HG03432 (cell line): ENCODE measurements around the gene TTI1.

Source experiments
- ATAC-seq: cut with Tn5 transposase; IDR thresholded peaks from one replicate; pipeline ENCODE4 v1.9.1; 2021; ENCODE audit warnings: mild to moderate bottlenecking, moderate library complexity; ENCODE audit not compliant: unreplicated experiment

The TTI1 gene

DNA sequence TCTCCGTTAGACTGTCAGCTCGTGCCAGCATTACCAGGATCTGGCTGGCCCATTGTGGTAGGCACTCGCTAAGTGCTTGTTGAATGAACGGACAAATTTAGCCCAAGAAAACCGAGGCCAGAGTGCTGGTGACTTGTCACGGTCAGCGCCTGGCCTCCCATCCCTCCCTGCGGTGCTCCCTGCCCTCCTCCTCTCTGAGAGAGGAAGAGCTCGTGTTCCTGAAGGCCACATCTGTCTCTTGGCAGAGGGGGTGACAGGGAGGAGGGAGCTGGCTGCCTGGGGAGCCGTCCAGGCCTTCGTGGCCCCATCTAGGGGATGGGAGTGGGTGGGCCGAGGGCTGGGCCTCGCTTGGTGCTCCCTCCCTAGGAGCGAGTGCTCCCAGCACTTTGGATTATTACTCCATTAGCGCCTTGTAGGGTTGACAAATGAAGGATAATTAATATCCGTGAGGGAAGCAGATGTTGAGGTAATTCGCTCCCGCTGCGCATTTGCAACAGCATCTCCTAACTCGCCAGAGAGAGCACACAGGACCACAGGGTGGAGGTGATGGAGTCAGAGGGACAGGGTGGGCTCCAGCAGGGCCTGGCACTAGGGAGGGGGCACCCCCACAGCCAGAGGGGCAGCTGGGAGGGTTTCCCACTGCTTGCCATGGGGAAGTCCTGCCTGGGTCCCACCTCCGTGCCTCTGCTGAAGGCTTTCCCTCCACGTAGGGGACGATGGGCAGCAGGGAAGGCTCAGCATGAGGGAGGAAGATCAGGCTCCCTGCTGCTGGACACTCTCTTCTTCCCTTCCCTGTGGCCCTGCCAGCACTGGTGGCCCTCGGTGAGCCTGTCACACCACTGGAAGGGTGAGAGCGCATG lies 93.3 kb downstream of the TTI1 start:
- ATAC-seq: no peak

DNA sequence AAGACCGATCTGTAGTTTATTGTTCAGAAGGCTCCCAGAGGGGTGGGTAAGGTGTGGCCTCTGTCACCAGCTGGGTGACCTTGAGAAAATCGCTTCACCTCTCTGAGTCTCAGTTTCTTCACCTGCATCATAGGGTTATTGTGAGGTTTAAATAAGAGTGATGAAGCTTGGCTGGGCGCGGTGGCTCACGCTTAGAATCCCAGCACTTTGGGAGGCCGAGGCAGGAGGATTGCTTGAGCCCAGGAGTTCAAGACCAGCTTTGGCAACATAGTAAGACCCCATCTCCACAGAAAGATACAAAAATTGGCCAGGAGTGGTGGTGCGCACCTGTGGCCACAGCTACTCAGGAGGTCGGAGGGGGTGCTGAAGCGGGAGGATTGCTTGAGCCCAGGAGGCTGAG lies 94.3 kb downstream of the TTI1 start:
- no peak for ATAC-seq

DNA sequence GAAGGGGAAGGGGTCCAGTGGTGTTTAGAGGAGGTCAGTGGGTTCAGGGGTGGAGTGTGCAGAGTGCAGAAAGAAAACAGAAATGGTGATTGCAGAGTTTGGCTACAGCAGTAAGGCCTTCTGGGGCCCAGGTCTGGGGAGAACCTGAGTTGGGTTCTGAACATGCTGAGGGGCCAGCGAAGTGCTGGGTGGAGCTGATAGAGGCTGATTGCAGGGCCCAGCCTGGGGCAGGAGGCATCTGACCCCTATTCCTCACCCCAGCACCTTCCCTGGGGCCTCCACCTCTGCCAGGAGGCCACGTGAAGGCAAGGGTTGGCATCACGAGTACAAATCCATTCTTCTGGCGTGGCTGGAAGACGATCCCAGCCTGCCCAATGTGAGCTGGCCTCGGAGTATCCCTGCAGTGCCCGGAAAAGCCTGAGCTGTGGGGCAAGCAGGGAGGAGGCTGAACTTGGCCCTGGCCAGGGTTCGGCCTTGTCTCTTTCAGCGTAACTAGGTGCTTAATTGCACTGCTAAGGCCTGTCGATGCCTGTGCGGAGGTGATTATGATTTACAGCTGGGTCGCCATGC lies 95.0 kb downstream of the TTI1 start:
- no peak for ATAC-seq

DNA sequence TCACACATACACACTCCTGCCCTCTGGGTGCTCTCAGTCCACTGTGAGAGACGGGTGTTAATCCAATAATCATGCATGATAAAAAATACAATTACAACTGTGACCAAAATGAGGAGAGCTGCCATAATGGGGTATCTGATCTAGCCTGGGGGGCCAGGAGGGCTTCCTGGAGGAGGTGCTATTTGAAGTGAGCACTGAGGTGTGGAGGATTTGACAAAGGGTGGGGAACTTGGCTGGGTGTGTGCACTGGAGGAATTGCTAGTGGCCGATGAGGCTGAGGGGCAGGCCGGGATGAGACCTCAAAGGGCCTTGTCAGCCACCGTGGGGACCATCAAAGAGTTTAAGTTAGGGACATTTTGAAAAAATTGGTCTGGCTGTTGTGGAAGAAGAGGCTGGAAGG lies 95.6 kb downstream of the TTI1 start:
- ATAC-seq: no peak

DNA sequence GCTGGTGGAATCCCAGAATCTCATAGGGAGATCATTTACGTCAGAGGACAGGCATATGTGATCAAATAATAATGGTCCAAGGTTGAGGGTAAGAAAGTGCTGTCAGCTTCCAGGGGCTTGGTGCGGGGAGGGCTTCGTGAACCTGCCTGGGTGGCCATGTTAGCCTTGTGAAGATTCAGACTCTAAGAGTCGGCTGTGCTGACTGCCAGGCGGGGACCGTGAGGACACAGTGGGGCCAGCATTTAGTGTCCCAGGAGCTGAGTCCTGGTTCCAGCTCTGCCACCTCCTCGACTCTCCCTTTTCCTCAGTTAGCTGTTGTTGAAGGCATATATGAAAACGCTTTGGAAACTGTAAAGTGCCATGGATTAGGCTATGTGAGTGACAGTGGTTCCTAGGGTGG lies 96.8 kb downstream of the TTI1 start:
- ATAC-seq: no peak

DNA sequence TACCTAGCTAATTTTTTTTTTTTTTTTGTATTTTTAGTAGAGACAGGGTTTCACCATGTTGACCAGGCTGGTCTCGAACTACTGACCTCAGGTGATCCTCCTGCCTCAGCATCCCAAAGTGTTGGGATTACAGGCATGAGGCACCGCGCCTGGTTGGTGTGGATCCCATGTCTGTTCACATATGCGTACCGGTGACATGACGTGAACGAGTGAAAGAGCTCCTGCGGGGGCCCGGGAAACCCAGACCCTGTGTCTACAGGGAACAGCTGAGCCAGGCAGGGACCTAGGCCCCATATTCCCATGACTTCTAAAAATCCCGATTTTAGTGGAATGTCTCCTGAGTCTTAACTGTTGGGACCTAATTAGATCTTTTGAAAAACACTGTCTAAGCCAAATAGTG lies 97.2 kb downstream of the TTI1 start:
- no peak for ATAC-seq

DNA sequence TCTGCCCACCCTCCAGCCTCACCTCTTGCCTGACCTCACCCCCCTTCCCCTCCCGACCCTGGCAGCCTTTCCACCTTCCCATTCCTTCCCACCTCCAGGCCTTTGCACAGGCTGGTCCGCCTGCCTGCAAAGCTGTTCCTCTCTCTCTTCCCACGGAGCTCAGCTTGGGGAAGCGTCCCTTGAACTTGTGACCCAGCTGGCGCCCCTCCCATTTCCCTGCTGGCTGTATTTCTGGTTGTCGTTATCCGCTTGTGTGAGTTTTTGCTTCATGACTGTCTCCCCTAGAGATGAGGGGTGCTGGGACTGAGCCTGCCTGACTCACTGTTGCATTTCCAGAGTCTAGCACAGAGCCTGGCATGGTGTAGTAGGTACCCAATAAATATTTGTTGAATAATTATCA lies 97.8 kb downstream of the TTI1 start:
- no peak for ATAC-seq

DNA sequence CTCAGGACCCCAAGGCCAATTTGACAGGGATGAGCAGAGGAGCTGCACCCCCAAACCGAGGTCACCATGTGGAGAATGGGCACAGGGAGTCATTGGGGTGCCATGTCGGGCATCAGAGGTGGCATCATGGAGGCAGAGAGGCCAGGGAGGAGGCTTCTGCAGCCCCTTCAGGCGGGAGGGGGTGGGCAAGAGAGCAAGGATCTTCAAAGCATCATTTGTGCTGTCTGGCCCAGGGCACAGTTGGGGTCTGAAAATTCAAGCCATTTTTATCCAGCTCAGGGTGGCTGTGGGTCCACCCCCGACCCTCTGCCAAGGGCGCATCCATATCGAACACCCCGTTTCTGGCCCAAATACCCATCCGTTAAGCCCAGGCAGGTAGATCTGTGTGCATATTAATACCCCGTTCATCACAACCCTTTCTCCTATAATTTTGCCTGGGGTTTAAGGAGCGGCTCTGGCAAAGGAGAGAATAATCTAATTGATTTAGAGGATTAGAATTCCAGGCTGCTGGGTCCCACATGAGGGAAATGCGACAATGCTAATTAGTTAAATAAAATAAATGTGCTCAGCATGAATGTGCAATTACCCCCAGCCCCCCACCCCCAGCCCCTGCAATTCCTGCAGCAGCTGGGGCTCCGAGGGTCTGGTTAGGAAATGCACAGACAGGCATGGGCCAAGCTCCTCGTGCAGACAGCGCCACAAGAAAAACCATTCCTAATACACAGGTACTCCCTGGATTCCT lies 98.5 kb downstream of the TTI1 start:
- ATAC-seq: no peak

DNA sequence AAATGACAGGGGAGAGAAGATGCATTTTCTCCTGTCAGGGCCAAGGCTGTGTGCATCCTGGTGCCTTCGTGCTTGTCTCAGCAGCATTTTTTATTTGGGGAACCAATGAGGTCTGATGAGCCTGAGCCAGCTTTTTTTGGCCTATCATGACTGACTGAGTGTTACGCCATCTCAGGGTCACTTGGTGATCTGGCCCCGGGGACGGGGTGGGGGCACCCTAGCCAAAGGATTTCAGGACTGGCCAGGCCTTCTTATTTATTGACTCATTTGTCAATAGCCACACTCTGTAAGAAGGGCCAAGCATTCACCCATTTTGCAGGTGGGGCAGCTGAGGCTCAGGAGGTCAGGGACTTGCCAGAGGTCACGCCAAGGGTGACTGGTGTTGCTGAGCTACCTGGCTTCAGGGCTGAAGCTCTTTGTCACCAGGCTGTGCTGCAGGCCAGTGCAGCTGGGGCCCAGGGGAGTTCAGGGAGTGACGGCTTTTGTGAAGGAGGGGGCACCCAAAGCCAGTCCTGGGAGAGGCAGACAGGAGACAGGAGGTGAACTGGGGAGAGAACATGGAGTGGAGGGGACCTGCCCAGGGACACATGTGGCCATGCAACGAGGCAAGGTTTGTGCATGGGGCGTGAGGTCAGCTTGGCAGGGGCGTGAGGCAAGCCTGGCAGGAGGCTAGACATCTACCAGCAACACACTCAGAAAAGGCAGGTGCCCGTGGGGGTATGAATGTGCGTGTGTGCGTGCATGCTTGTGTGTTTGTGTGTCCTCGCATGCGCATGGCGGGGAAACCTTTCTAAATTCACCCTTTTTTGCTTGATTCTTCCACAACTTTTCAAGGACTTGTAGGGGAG lies 99.2 kb downstream of the TTI1 start:
- ATAC-seq: no peak
